ENCODE results near the gene ACTL10.
A peak's percentile ranks its signal among the peaks of the same experiment; 100 is the strongest.

The ACTL10 gene

GRCh38 chr20:33648396-33649004 is 18.2 kb upstream of the ACTL10 start:
- Histone ChIP-seq H3K27me3 (ENCODE audit: control insufficient read depth in 2 of 2, insufficient read depth in 2 of 2, low read length in 2 of 2) (no peaks in the 10 kb centered on the region), H3K9ac (ENCODE audit: low read depth in 1 of 2, low read length in 2 of 2) (no peak overlapping the region), H3K9me3 (ENCODE audit: control insufficient read depth in 2 of 2, low read length in 2 of 2) (no peaks in the 10 kb centered on the region), H3K36me3 (ENCODE audit: control insufficient read depth in 2 of 2, insufficient read depth in 2 of 2, low read length in 2 of 2) (peaks cover 21 to 27% of the 10 kb centered on the region in 2 donors), H3K4me3 (ENCODE audit: low read length in 2 of 2) (no peak overlapping the region), H3K4me1 (ENCODE audit: control insufficient read depth in 2 of 2, insufficient read depth in 2 of 2, low read length in 2 of 2) (peaks cover 21 to 27% of the 10 kb centered on the region in 2 donors), H3K27ac (ENCODE audit: low read depth in 2 of 2, low read length in 2 of 2) (no peak overlapping the region)

- Histone ChIP-seq H3K9ac (ENCODE audit: low read depth in 1 of 2, low read length in 2 of 2) (no peak overlapping the region), H3K36me3 (ENCODE audit: control insufficient read depth in 2 of 2, insufficient read depth in 2 of 2, low read length in 2 of 2) (peaks cover 16 to 21% of the 10 kb centered on the region in 2 donors), H3K27me3 (ENCODE audit: control insufficient read depth in 2 of 2, insufficient read depth in 2 of 2, low read length in 2 of 2) (no peaks in the 10 kb centered on the region), H3K4me1 (ENCODE audit: control insufficient read depth in 2 of 2, insufficient read depth in 2 of 2, low read length in 2 of 2) (peaks cover 25 to 34% of the 10 kb centered on the region in 2 donors), H3K27ac (ENCODE audit: low read depth in 2 of 2, low read length in 2 of 2) (no peak overlapping the region), H3K4me3 (ENCODE audit: low read length in 2 of 2) (no peak overlapping the region), H3K9me3 (ENCODE audit: control insufficient read depth in 2 of 2, low read length in 2 of 2) (no peaks in the 10 kb centered on the region)
Measured at GRCh38 chr20:33649201-33649681, 17.5 kb upstream of the ACTL10 start.

GRCh38 chr20:33650111-33650752 is 16.5 kb upstream of the ACTL10 start:
- H3K27ac ChIP-seq (ENCODE audit: low read depth in 2 of 2, low read length in 2 of 2): no peak overlapping the region
- H3K27me3 ChIP-seq (ENCODE audit: control insufficient read depth in 2 of 2, insufficient read depth in 2 of 2, low read length in 2 of 2): no peaks in the 10 kb centered on the region
- peaks cover 6 to 12% of the 10 kb centered on the region in 2 donors for H3K36me3 ChIP-seq (ENCODE audit: control insufficient read depth in 2 of 2, insufficient read depth in 2 of 2, low read length in 2 of 2)
- H3K4me1 ChIP-seq (ENCODE audit: control insufficient read depth in 2 of 2, insufficient read depth in 2 of 2, low read length in 2 of 2): peaks cover 34 to 42% of the 10 kb centered on the region in 2 donors
- no peaks in the 10 kb centered on the region for H3K9me3 ChIP-seq (ENCODE audit: control insufficient read depth in 2 of 2, low read length in 2 of 2)
- no peak overlapping the region for H3K4me3 ChIP-seq (ENCODE audit: low read length in 2 of 2)
- no peak overlapping the region for H3K9ac ChIP-seq (ENCODE audit: low read depth in 1 of 2, low read length in 2 of 2)

- H3K9ac ChIP-seq (ENCODE audit: low read depth in 1 of 2, low read length in 2 of 2): no peak overlapping the region
- no peaks in the 10 kb centered on the region for H3K27me3 ChIP-seq (ENCODE audit: control insufficient read depth in 2 of 2, insufficient read depth in 2 of 2, low read length in 2 of 2)
- peaks cover 0 to 7% of the 10 kb centered on the region in 2 donors for H3K36me3 ChIP-seq (ENCODE audit: control insufficient read depth in 2 of 2, insufficient read depth in 2 of 2, low read length in 2 of 2)
- peaks cover 34 to 42% of the 10 kb centered on the region in 2 donors for H3K4me1 ChIP-seq (ENCODE audit: control insufficient read depth in 2 of 2, insufficient read depth in 2 of 2, low read length in 2 of 2)
- H3K4me3 ChIP-seq (ENCODE audit: low read length in 2 of 2): no peak overlapping the region
- H3K27ac ChIP-seq (ENCODE audit: low read depth in 2 of 2, low read length in 2 of 2): peak overlapping the region in 1 of 2 donors; percentile 6
- H3K9me3 ChIP-seq (ENCODE audit: control insufficient read depth in 2 of 2, low read length in 2 of 2): no peaks in the 10 kb centered on the region
Measured at GRCh38 chr20:33650753-33651561, 15.8 kb upstream of the ACTL10 start.

- Histone ChIP-seq H3K4me3 (ENCODE audit: low read length in 2 of 2) (no peak overlapping the region), H3K9ac (ENCODE audit: low read depth in 1 of 2, low read length in 2 of 2) (no peak overlapping the region), H3K27ac (ENCODE audit: low read depth in 2 of 2, low read length in 2 of 2) (peak overlapping the region in 1 of 2 donors; percentile 6), H3K36me3 (ENCODE audit: control insufficient read depth in 2 of 2, insufficient read depth in 2 of 2, low read length in 2 of 2) (peaks cover 0 to 7% of the 10 kb centered on the region in 2 donors), H3K27me3 (ENCODE audit: control insufficient read depth in 2 of 2, insufficient read depth in 2 of 2, low read length in 2 of 2) (no peaks in the 10 kb centered on the region), H3K4me1 (ENCODE audit: control insufficient read depth in 2 of 2, insufficient read depth in 2 of 2, low read length in 2 of 2) (peaks cover 34 to 42% of the 10 kb centered on the region in 2 donors), H3K9me3 (ENCODE audit: control insufficient read depth in 2 of 2, low read length in 2 of 2) (no peaks in the 10 kb centered on the region)
Measured at GRCh38 chr20:33651562-33652048, 15.1 kb upstream of the ACTL10 start.

DNA sequence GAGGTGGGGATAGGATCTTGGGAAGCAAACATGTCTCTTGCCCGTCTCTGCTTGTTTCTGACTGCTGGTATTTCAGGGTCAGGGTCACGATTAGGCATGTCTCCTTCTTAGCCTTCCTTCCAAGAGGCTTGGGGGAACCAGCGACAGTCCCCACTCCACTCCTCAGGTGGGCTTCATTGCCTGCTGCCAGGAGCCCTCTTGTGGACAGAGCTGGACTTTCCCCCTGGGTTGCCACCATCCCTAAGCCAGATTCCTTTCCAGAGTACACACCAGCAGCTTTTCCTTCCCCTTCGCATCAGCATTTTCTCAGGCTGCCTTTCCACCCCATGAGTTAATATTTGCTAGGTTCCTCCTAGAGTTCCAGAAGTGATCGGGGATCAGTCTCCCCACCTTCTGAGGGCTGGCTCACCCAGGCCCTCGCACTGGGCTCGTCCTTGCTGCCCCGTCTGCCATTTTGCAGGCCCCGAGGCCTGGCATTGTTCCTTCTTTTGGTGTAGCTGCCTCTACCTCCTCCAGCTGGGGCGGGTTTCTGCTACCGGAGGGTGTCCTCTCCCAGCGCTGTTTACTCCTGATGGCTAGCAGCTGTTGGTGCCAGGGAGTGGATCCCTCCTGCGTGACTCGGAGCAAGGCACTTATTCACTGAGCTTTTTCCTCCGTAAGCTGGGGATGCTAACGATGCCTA is 13.4 kb upstream of the ACTL10 start:
- Histone ChIP-seq H3K27me3 (ENCODE audit: control insufficient read depth in 2 of 2, insufficient read depth in 2 of 2, low read length in 2 of 2) (no peaks in the 10 kb centered on the region), H3K9me3 (ENCODE audit: control insufficient read depth in 2 of 2, low read length in 2 of 2) (no peaks in the 10 kb centered on the region), H3K9ac (ENCODE audit: low read depth in 1 of 2, low read length in 2 of 2) (peak overlapping the region; percentile 5 to 34), H3K36me3 (ENCODE audit: control insufficient read depth in 2 of 2, insufficient read depth in 2 of 2, low read length in 2 of 2) (peaks cover 7% of the 10 kb centered on the region in 2 donors), H3K27ac (ENCODE audit: low read depth in 2 of 2, low read length in 2 of 2) (peak overlapping the region in 1 of 2 donors; percentile 63), H3K4me3 (ENCODE audit: low read length in 2 of 2) (peak overlapping the region in 1 of 2 donors; percentile 33), H3K4me1 (ENCODE audit: control insufficient read depth in 2 of 2, insufficient read depth in 2 of 2, low read length in 2 of 2) (peaks cover 34 to 38% of the 10 kb centered on the region in 2 donors)

DNA sequence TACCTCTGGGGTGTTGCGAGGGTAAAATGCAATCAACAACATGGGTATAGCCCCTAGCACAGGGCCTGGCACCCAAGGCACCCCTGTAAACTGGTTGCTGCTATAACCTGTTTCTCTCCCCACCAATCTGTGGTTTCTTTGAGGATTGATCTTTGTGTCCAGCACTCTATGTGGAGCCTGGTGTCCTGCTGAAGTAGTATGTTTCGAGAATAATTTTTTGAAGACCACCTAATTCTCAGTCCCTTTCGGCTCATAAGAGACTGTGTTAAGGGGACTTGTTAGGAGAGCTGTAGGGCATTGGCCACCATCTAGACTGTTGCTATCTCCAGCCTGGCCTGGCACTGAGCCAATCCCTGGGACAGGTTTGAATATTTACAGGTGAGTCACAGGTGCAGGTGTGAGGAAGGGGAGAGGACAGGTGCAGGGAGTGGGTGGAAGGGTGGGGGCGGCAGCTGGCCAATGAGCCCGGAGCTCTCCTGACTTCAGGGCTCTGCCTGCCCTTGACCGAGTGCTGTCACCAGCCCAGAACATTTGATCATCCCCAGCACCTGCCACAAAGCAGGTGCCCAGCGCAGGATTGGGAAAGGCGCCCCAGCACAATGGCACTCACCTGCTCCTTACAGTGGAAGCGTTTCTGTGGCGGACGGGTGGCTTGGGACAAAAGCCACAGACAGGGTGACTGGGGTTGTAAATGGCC is 12.7 kb upstream of the ACTL10 start:
- peaks cover 29 to 34% of the 10 kb centered on the region in 2 donors for H3K4me1 ChIP-seq (ENCODE audit: control insufficient read depth in 2 of 2, insufficient read depth in 2 of 2, low read length in 2 of 2)
- peaks cover 6 to 10% of the 10 kb centered on the region in 2 donors for H3K36me3 ChIP-seq (ENCODE audit: control insufficient read depth in 2 of 2, insufficient read depth in 2 of 2, low read length in 2 of 2)
- no peaks in the 10 kb centered on the region for H3K9me3 ChIP-seq (ENCODE audit: control insufficient read depth in 2 of 2, low read length in 2 of 2)
- H3K4me3 ChIP-seq (ENCODE audit: low read length in 2 of 2): peak overlapping the region in 1 of 2 donors; percentile 28
- H3K27me3 ChIP-seq (ENCODE audit: control insufficient read depth in 2 of 2, insufficient read depth in 2 of 2, low read length in 2 of 2): no peaks in the 10 kb centered on the region
- peak overlapping the region; percentile 19 to 34 for H3K9ac ChIP-seq (ENCODE audit: low read depth in 1 of 2, low read length in 2 of 2)
- peak overlapping the region; percentile 57 to 63 for H3K27ac ChIP-seq (ENCODE audit: low read depth in 2 of 2, low read length in 2 of 2)

DNA sequence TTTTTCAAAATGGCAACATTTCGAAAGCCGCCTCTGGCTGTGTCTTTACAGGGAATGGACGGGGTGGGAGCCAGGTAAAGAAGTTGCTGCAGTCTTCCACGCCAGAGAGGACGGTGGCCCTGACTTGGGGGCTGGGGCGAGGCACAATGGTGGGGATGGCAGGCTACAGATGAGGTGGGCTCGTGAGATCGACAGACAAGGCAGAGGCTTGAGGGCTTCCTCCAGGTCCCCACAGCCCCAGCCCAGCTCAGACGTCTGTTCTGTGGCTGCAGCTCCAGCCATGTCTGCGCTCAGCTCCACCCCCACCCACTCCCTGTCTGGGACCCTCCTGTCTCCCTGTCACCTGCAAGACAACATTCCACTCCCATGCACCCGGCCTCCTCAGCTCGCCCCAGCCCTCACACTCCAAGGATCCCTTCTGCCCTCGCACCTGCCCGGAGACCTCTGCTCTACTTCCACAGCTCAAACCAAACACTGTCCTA is 12.0 kb upstream of the ACTL10 start:
- H3K9ac ChIP-seq (ENCODE audit: low read depth in 1 of 2, low read length in 2 of 2): peak overlapping the region in 1 of 2 donors; percentile 19
- H3K27me3 ChIP-seq (ENCODE audit: control insufficient read depth in 2 of 2, insufficient read depth in 2 of 2, low read length in 2 of 2): no peaks in the 10 kb centered on the region
- peaks cover 6 to 12% of the 10 kb centered on the region in 2 donors for H3K36me3 ChIP-seq (ENCODE audit: control insufficient read depth in 2 of 2, insufficient read depth in 2 of 2, low read length in 2 of 2)
- H3K4me1 ChIP-seq (ENCODE audit: control insufficient read depth in 2 of 2, insufficient read depth in 2 of 2, low read length in 2 of 2): peaks cover 25 to 34% of the 10 kb centered on the region in 2 donors
- no peaks in the 10 kb centered on the region for H3K9me3 ChIP-seq (ENCODE audit: control insufficient read depth in 2 of 2, low read length in 2 of 2)
- peak overlapping the region; percentile 56 to 57 for H3K27ac ChIP-seq (ENCODE audit: low read depth in 2 of 2, low read length in 2 of 2)
- H3K4me3 ChIP-seq (ENCODE audit: low read length in 2 of 2): no peak overlapping the region

DNA sequence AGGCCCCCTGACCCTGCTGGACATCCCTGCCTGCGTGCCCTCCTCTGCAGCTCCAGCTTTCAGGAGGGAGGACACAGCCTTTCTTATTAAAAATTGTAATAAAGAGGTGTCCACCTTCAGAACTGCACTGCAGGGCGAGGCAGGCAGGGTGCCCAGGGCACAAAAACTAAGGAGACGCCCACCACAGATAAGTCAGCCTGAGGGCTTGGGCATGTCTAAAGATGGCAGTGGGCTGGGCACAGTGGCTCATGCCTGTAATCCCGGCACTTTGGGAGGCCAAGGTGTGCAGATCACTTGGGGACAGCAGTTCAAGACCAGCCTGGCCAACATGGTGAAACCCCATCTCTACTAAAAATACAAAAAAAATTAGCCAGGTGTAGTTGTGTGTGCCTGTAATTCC is 11.6 kb upstream of the ACTL10 start:
- H3K9ac ChIP-seq (ENCODE audit: low read depth in 1 of 2, low read length in 2 of 2): peak overlapping the region in 1 of 2 donors; percentile 19
- no peak overlapping the region for H3K4me3 ChIP-seq (ENCODE audit: low read length in 2 of 2)
- H3K36me3 ChIP-seq (ENCODE audit: control insufficient read depth in 2 of 2, insufficient read depth in 2 of 2, low read length in 2 of 2): peaks cover 6 to 12% of the 10 kb centered on the region in 2 donors
- no peaks in the 10 kb centered on the region for H3K27me3 ChIP-seq (ENCODE audit: control insufficient read depth in 2 of 2, insufficient read depth in 2 of 2, low read length in 2 of 2)
- H3K4me1 ChIP-seq (ENCODE audit: control insufficient read depth in 2 of 2, insufficient read depth in 2 of 2, low read length in 2 of 2): peaks cover 25 to 34% of the 10 kb centered on the region in 2 donors
- no peaks in the 10 kb centered on the region for H3K9me3 ChIP-seq (ENCODE audit: control insufficient read depth in 2 of 2, low read length in 2 of 2)
- H3K27ac ChIP-seq (ENCODE audit: low read depth in 2 of 2, low read length in 2 of 2): no peak overlapping the region
